NCI-H446 treated with DMSO at 0.1 percent for 48 hours (cell line): Measurements from ENCODE around the gene RAB14.

Experiments used
- DNase-seq: peaks from one replicate; lab custom pipeline; 2025; lab: John Stamatoyannopoulos, UW

The RAB14 gene

DNA sequence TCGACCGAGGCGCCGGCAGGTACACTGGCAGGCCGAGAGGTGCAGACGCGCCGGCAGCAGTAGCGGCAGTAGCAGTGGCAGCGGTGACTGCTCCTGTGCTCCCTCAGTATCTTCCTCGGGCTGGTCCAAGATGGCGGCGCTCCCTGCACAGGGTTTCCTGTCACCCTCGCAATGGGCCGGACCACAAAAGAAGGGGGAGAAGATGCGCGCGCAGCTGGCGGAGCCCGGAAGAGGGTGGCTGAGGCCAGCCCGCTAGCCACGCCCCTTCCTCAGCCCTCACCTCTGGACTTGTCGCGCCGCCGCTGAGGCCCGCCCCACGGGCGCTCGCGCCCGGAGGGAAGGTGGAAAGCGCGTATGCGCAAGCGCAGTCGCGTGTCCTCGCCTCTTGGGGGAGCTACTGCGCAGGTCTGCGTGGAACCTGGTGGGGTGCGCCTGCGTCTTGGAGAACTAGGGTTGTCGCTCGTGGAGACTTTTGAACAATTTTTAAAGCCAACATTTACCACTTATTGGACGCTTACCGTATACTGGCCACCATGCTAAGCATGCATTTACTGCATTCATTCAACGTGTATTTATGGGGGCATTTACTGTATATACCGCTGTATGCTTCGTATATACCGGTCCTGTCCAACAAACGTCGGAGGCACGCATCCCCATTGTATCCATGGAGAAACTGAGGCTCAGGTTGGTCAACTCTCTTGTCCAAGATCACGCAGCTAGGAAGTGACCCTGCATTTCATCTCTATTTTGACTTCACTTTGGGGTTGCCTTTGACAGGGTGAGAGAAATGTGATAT, at the start of gene RAB14:
Gene RAB14, minus strand, starts transcription at position 132 of the 796 bp plus-strand sequence. CDS start 8,457 bp downstream, outside the sequence.
- peak; percentile 87 for DNase-seq

DNA sequence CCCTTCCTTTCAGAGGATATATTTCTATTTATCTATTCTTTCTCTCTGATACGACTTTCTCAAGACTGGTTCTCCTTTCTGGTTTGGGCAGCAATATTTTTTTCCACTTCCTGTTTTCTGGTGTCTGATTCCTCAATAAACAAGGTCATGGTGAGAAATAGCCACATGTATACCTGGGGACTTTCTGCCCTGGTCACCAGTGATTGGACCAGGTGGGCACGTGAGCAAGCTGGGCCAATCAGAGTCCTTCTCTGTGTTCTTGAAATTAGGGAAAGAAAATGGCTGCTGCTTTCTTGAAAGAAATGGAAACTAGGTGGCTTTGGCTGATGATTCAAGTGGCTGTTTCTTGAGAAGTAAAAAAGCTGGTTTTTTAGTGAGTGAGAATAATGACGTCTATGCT, 47.9 kb upstream of the RAB14 start:
- no peak for DNase-seq

DNA sequence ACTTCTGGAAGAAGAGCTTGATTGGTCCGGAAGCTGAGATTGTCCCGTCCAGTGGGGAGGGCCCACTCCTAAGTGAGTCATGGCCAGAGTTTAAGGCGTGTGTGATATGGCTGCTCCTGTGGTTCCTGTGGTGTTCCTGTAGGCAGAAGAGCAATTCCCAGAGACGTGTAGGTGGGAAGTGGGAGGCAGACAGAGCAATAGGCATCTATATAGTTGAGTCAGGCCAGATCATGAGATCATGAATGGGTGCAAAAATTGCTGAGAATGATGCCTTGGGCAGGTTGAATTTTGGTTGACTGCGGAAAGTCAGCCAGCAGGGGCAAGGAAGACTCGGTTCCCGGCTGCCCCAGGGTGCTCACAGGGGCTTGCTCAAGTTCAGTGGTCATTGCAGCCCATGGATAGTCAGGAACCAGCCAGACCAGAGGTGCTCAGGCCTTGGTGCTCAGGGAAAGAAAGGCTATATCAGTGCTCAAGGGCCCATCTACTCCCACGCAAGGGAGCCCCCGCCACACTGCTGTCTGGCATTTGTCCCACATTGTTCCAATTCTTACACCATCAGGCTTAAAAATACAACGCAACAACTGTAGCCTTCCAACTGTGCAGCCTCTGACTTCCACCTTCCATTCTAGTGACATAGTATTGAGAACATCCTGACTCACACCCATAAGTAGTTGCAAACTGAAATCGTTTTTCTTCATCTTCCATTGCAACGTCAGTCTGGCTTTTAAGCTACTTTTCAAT, 45.3 kb upstream of the RAB14 start:
- DNase-seq = no peak

DNA sequence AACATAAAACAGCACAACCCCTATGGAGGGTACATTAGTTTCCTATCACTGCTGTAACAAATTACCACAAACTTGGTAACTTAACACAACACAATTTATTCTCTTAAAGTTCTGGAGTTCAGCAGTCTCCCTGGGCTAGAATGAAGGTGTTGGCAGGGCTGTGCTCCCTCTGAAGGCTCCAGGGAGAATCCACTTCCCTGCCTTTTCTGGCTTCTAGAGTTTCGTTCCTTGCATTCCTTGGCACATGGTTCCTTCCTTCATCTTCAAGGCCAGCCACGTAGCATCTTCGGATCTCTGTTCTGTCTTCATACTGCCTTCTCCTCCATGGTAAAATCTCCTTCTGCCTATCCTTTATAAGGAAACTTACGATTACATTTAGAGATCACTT, 41.3 kb upstream of the RAB14 start:
- DNase-seq = no peak

DNA sequence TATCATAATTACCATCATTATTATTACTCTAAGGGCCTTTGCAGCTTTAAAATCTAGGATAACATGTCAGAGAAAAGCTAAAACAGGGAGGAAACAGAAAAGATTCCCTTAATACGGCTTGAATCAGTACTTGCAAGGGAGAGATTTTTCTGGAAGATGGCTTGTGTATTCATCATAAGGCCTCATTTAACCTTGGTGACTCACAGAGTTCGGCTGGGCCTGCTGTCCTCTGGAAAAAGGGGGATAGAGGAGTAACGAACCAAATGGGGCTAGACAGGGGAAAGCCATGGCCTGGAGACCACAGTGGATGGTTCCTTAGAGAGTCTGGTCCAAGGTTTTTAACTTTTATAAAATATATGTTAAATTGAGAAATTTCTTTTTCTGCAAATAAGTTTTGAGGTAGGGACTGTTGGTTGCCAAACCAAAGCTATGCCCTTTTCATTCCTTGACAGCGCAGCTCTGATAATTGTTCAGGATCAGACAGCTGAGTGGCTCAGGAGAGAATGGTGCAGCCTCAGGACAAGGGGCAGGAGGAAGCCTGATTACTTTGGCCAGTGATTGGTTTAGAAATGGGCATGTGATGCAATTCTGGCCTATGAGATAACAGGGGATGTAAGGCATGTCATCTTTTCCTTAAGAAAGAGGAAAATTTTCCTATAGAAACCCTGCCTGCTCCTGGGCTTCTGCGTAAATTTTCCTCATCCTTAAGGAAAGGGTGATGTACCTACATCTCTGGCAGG, 40.7 kb upstream of the RAB14 start:
- no peak for DNase-seq

DNA sequence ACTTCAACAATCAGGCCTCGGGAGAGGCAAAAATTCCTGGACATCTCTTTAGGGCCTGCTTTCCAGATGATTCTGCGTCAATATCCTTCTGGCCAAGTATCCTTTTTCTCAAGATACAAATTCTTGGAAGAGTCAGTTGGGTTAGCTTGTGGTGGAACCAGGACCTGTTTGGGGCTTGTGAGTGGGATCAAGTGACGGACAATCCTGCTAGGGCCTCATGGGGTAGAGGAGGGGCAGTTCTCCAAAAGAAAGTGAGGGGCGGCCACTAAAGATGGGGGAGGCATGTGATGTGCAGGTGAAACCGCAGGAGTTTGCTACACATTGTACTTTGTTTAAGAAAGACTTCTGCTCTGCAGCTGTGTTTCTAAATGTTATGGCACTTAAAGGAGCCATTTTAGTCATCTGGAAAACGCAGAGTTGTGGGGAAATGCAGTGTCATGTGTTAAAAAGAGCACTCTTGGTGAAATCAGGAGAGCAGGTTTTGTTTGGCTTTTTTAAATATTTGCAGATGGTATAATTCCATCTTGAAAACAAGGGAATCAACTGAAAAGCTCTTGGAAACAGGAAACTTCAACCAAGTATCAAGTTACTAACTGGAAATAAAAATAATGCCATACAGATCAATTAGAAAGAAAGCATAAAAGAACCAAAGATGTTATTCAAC, 38.9 kb upstream of the RAB14 start:
- no peak for DNase-seq

DNA sequence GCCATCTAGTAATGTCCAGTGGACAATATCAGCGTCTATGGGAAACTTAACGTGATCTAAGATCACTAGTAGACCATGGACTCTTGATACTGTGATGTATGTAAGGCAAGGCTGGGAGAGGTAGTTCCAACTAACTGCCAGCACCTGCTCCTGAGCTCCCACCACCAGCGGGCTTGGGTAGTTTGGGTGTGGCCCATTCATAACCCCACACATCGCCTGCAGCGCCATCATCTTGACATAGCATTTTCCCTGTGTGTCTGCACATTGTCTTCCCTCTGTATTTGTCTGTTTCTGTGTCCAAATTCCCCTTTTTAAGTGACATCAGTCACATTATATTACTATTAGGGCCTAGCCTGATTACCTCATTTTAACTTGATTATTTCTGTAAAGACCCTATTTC, 38.2 kb upstream of the RAB14 start:
- DNase-seq = no peak

DNA sequence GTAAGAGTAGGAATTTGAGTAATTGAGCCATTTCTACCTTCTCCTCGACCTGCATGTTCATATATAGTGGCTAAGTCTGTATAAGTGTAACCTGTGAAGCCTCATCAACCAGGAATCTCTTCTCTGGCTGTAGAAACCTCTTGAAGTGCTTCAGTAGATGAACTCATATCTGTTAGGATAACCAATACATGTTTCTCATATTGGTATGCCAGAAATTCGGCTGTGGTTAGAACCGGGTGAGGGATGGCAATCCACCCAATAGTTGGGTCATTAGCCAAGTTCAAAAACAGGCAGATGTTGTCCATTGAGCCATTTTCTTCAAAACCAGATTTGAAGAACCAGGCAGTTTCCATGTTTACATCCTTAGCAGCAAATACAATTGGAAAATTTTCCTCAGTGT, 37.4 kb upstream of the RAB14 start:
- no peak for DNase-seq

DNA sequence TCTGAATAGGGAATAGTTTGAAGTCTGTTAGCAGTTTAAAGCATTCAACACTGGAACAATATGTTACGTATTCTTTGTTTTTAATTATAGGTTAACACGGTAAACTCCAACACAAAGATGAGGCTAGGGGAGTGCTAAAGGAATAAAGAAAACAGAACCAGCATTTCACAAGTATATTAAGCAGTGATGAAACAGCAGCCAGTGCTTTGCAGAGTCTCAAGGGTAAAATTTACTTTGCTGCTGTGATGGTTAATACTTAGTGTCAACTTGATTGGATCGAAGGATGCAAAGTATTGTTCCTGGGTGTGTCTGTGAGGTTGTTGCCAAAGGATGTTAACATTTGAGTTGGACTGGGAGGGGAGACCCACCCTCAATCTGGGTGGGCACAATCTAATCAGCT, 36.2 kb upstream of the RAB14 start:
- no peak for DNase-seq

DNA sequence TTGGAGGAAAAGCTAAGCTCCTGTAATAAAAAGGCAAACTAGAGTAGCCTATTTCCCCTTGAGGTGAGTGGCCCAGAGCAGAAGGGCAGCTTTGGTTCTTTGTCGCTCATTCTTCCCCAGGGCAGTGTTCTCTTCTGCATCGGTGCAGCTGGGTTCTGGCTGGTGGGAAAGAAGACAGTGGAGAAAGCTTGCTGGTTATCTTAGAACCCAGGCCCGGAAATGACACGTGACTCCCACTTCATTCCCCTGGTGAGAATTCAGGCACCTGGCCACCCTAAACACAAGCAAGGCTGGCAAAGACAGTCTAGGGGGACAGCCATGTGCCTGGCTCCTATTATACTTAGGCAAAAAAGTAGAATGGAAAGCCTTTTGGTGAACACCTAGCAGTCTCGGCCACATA, 33.8 kb upstream of the RAB14 start:
- no peak for DNase-seq

DNA sequence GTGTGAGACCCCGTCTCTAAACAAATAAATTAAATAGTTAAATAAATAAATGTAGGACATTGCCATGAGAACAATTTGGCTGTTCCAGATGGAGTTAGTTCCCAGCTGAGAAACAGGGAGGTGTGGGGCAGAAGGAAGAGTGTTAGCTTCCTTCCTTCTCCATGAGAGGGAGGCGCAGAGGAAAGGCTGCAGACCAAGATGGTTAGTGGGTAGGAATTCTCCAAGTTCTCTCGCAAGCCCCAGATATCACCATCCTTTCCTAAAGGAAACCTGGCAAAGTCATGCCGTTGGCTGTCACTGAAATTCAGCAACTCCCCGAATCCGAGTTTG, 33.1 kb upstream of the RAB14 start:
- DNase-seq = no peak

DNA sequence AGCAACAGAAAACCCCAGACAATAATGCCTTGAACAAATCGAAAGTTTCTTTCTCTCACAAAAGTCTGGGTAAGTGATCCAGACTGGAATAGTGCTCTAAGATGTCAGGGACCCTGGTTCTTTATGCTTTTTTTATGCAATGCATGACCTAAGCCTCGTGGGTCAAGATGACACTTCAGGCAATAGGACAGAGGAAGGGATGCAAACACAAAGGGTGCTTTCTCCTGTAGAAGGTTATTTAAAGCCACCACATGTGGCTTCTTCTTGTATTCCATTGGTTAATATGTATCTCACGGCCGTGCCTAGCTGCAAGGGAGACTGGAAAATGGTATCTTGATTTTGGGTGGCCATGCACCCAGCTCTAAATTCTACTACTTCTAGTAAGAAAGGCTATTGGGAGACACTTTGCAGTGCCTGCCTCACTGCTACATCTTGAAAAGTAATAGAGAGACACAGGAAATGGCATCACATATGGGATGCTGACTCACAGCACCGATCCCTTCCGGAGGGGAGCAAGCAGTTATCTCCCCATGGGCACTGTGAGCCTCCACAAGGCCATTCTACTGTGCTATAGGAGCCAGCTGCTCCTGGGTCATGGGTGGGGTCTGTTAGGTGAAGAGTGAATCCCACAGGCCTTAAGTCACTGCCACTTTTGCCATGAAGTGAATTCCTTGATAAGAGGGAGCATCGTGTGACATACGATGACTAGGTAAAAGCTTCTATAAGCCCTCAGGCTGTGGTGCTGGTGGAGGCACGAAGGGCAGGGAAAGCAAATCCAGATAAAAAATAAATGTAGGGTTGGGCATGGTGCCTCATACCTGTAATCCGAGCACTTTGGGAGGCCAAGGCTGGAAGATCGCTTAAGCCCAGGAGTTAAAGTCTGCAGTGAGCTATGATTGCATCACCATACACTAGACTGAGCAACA, 32.5 kb upstream of the RAB14 start:
- DNase-seq = no peak

DNA sequence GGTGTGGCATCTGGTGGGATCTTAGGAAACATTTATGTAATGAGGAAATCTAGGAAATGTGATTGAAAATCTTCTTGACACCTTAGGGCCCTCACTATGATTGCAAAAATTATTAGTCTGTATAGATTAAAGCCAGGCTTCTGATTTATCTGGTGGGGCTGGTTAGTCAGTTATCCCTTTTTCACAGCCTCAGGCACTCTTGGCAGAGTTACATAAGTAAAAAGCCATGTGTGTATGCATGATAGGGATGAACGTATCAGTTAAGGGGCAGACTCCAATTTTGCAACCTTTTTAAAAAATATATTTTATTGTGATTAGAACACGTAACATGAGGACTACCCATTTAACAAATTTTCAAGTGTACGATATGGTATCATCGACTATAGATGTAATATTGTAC, 30.6 kb upstream of the RAB14 start:
- no peak for DNase-seq

DNA sequence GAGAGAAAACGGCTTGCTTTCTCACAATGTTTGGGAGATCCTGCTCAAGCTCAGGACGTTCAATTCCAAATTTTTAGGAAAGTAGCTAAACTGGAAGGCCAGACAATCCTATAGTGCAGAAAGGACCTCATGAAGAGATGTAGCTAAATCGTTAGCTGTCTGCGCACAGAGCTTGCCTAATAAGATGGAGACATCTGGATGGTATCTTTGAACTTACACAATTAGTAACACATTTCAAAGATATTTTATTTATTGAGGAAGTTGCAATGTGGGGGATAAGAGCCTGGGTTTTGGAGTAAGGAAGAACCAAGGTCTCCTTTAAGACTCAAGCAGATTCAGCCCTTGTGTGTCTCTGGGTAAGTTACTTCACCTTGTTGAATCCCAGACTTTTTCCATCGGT, 28.6 kb upstream of the RAB14 start:
- DNase-seq = no peak

DNA sequence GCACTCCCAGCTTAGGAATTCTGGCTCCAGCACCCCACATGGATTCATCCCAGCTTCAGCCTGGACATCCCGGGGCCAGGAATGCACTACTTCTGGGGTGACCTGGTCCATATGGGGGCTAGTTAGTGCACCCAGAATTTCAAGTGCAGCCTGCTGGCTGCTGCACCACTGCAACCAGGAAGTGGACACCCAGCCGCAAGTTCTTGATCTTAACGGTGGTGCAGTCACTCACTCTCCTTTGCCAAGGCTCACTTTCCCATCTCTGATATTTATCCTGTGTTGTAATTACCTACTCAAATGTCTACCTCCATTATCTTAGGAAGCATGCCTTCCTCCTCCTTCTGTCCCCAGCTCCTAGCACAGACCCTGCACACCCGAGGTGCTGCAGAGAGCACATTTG, 26.2 kb upstream of the RAB14 start:
- no peak for DNase-seq

DNA sequence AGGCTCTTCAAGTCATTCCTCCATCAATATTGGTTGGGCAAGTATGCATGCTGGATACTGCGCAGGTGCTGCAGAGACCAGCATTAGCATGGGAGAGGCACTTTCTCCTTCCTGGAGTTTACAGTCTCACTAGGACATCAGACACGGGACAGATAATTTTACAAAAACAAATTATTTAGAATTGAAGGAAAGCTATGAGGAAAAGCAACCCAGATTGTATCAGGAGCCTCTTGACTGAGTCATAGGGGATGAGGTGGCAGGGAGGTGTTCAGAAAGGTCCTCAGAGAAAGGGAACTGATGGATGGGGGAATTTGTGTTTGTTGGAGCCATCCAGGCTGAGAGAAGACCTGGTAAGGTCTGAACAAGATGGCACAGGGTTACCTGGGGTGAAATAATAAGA, 24.5 kb upstream of the RAB14 start:
- DNase-seq = no peak

DNA sequence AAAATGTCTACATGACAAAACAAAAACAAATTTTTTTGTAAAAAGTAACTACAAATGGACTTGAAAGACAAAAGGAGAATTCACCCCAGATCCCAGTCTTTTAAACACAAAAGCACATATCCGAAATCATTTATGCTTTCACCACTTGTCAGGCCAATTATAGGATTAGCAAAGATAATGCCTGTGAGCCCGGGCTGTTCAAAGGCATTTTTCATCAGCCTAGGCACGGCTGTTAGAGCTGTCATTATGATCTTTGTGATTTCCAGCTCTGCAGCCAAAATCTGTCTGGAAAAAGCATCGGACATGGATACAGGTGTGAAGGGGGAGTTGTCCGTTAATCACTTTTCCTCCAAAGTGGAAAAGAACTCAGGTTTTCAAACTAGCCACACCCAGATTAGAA, 23.6 kb upstream of the RAB14 start:
- no peak for DNase-seq

DNA sequence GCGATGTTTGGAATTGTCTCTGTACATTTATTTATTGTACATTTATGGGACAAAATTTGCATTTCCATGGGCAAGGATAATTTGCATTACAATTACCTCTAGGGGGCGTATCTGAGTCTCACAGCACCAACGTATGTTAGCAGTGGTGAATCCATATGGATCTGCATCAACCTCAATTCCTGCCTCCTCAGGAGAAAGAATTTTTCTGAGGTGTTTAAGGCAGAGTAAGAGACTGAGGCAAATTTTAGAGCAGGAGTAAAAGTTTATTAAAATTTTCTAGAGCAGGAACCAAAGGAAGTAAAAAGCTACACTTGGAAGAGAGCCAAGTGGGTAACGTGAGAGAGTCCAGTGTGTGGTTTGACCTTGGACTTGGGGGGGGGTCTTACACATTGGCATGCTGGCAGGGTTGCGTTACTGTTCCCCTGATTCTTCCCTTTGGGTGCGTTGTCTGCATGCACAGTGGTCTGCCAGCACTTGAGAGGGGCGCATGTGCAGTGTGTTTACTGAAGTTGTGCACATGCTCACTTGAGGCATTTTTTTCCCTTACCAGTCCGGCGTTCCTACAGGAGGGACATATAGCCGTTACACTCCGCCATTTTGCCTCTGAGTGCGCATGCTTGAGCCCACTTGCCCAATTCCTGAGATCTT, 21.0 kb upstream of the RAB14 start:
- no peak for DNase-seq

DNA sequence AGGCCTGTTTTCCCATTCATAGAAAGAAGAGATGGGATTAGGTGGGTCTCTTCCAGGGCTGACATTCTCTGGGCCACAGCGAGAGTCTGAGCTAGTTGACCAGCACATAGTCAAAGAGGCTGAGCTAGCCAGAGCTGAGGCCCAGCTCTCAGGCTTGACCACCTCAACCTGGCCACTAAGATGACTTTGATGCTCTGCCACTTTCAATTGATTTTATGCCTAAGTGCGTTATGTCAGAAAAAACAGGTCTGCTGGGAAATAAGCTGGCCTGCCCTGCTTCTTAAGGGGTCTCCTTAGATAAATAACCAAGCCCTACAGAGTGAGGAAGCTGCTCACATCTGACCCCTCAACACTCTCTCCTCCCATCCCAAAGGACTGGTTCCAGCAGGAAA, 20.0 kb upstream of the RAB14 start:
- DNase-seq = no peak

DNA sequence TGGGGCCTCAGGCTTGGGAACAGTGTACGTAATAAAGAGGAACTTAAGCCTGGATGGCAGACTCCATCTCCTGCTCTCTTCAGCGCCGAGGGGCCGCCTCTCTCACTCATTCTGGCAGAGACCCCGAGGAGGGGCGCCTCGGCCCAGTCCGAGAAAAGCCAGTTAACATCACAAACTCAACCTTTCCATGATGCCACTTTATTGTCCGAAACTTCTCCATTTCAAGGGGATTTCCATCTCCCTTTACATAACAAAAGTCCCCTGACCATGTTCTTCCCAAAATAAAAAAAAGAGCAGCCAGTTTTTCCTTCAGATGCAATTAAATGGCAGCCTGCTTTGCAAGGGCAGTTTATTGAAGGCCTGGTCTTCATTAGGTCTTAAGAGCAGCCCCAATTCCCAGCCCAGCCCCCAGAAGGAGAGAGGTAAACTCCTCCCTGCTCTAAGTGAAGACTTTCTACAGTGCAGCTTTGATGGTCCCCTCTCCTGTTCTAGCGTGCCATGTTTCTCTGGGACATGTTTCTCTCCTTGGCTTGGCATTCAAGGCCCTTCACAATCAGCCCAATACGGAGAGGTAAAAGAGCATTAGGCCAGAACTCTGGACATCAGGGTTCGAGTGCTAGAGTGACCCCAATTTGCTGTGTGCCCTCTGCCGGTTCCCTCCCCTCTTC, 19.5 kb upstream of the RAB14 start:
- no peak for DNase-seq
